HG02678 (cell line): Measurements from ENCODE around the gene ULK3.

Experiments used
- ATAC-seq: cut with Tn5 transposase; IDR thresholded peaks from one replicate; pipeline ENCODE4 v1.9.1; 2021; ENCODE audit warnings: mild to moderate bottlenecking, moderate library complexity; ENCODE audit not compliant: unreplicated experiment

The ULK3 gene

GRCh38 chr15:74841891-74842373, 1.0 kb downstream of the ULK3 start:
- ATAC-seq: no peak

DNA sequence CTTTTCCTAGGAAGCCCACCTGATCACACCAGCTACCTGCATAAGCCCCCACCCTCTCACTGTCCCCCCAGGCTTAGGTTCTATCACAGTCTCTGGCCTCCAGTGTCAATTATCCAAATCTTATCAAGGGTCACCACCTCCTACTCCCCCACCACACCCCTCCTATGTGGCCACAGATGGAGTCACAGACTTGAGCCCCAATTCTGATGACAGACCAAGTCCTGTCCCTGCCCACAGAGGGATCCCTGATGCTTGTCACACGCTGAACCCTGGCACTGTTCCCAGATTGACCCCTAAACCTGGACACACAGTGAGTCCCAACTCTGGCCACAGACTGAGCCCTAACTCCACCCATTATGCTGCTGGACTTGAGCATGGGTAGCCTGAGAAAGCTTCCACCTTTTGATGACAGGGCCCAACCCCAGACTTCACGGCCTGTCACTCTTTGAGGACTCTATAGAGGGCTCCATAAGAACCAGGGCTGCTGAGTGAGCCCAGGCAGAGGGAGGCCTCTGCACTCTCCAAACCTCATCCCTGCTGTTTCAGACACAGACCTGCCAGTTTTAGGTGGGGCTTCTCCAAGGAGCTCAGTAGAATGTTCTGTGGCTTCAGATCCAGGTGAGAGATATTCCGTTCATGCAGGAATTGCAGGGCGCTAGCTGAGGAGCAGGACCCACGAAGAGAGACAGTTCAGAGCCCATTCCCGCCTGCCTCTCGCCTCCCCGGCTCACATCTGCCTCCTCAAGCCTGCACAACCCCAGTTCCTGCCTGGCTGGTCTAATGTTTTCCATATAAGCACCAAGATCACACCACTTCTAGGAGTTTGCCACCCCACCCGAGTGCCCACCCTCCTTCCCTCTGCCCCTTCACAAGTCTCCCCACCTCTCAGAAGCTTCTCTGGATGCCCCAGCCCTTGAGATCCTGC, 1.8 kb downstream of the ULK3 start:
- no peak for ATAC-seq

- ATAC-seq: no peak
Observed at GRCh38 chr15:74839526-74840395, 3.2 kb downstream of the ULK3 start.

GRCh38 chr15:74838746-74839525, 4.0 kb downstream of the ULK3 start:
- ATAC-seq: no peak

DNA sequence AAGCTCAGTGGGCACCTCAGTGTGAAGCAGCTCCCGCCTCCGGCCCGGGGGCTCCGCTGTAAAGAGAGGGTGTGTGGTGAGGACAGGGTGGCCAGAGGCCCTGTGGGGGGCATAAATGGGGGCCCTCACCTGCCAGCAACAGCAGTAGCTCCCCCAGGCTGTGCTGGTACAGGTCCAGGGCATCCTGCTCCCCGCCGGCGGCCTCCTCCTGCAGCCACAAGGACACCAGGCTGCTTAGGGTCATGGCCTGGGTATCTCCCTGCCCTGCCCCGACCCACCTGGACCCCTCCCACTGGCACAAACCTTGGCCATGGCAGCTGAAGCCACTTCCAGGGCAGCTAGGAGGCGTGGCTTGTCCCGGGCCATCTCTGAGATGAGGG, 4.8 kb downstream of the ULK3 start:
- no peak for ATAC-seq

- no peak for ATAC-seq
Observed at GRCh38 chr15:74837482-74838136, 5.3 kb downstream of the ULK3 start.

- ATAC-seq: no peak
Observed at GRCh38 chr15:74836846-74837245, 6.1 kb downstream of the ULK3 start.

- ATAC-seq: no peak
Observed at GRCh38 chr15:74835312-74835823, 7.6 kb downstream of the ULK3 start.

DNA sequence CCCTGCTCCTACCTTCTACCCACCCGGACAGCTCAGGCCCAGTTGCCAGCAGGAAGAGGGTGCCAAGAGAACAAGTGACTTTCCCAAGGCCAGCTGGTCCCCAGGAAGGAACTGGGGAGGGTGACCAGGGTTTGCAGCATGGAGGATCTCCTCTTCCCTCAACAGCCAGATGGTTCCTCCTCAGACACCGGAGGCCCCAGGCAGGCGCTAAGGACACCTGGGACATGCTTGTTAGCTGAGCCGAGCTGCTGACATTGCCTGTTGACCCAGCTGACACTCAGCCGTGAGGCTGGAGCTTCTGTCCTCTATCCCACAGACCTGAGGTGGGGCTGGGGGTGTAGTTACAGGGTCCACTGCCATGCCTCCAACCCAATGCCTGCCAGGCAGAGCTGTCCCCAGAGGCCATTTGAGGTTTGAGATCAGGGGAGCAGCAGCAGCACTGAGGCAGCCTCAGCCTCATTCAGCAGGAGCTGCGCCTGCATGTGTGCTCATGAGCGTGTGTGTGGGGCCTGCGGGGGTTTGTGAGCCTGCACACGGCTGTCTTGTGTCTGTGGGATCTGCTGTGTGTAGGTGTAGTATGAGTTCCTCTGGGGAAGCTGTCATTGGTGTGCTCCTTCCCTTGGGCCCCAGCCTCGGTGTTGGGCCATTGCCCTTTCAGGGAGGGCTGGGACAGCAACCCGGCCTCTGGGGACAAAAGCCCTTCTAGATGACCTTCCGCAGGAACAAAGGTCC, 9.4 kb downstream of the ULK3 start:
- no peak for ATAC-seq

DNA sequence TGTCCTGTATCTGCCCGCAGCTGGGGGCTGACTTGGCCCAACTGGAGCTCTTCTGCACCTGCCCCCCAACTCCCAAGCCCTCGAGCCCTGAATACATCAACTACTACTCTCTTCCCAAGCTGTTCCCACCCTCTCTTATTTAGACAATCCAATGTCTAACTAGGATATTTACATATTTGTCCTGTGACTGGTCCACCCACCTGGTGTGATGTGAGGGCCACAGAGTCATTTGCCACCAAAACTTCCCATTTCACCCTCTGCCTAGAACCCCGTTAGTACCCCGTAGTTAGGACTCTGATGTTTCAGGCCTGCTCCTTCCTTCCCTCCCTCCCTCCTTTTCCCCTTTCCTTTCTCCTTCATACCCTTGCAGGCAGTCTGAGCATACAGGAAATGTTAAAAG, 10.1 kb downstream of the ULK3 start:
- ATAC-seq: no peak

- ATAC-seq: no peak
Observed at GRCh38 chr15:74831813-74832495, 11.0 kb downstream of the ULK3 start.

- ATAC-seq: no peak
Observed at GRCh38 chr15:74830868-74831267, 12.1 kb downstream of the ULK3 start.

DNA sequence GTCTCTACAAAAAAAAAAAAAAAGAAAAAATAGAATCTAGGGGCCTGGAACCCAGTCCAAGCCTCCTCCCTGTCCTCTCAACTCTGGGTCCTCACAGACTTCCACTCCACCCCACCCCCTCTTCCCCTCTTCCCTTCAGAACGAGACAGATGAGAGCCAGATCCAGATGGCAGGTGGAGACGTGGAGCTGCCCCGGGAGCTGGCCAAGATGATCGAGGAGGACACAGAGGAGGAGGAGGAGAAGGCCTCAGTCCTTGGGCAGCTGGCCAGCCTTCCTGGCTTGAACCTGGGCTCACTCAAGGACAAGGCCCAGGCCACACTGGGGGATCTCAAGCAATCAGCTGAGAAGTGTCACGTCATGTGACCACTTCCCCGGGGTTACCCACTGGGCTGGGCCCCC, 13.0 kb downstream of the ULK3 start:
- no peak for ATAC-seq

- ATAC-seq: no peak
Observed at GRCh38 chr15:74829486-74829885, 13.5 kb downstream of the ULK3 start.

GRCh38 chr15:74828835-74829234, 14.1 kb downstream of the ULK3 start:
- ATAC-seq: no peak

- no peak for ATAC-seq
Observed at GRCh38 chr15:74827614-74828013, 15.3 kb downstream of the ULK3 start.

- ATAC-seq: no peak
Observed at GRCh38 chr15:74826921-74827320, 16.0 kb downstream of the ULK3 start.

- no peak for ATAC-seq
Observed at GRCh38 chr15:74826364-74826819, 16.6 kb downstream of the ULK3 start, which contains the start of gene CPLX3. TSS of gene CPLX3 (plus strand) at chr15:74826627. CDS start at chr15:74826704, 77 bp downstream.

GRCh38 chr15:74825866-74826265, 17.1 kb downstream of the ULK3 start:
- no peak for ATAC-seq
